ENCODE results near the gene PPP2R2C.

Gene PPP2R2C

DNA sequence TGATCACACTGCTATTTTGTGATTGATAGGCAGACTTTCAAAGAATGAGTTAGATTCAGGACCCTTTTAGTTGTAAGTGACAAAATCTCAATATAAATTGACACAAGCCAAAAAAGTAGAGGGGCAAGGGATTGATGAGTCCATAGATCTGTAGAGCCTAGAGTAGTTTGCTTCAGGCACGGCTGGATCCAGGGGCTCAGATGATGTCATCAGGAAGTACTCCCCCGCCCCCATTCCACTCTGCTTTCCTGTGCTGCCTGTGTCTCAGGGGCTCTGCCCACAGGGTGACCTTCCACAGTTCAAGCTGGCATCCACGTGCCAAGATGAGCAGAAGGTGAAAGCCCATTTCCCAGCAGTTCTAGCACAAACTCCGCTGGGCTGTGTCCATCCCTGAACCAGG lies 189.1 kb downstream of the PPP2R2C start:
- Histone ChIP-seq H3K27me3 (ENCODE audit: insufficient read depth, low read length, poor library complexity, severe bottlenecking) (no peaks in the 10 kb centered on the region), H3K36me3 (ENCODE audit: insufficient read depth, low read length) (no peaks in the 10 kb centered on the region), H3K4me1 (ENCODE audit: insufficient read depth, low read length, poor library complexity, severe bottlenecking) (peaks cover 21% of the 10 kb centered on the region), H3K4me3 (ENCODE audit: low read length, poor library complexity, severe bottlenecking) (no peak overlapping the region), H3K9me3 (ENCODE audit: insufficient read depth, low read depth, low read length) (no peaks in the 10 kb centered on the region), H3K4me2 (ENCODE audit: low read depth, low read length, poor library complexity, severe bottlenecking) (no peak overlapping the region), H3K79me2 (ENCODE audit: insufficient read depth, low read length) (no peaks in the 10 kb centered on the region), H3K9me2 (replicated peaks; ENCODE audit: low read depth, low read length) (no peaks in the 10 kb centered on the region), H3K9ac (ENCODE audit: low read depth, low read length, poor library complexity, severe bottlenecking) (no peak overlapping the region), H3F3A (ENCODE audit: low read depth) (no peaks in the 10 kb centered on the region), H2AFZ (ENCODE audit: low read length) (no peak overlapping the region), H4K20me1 (ENCODE audit: insufficient read depth, low read length, poor library complexity, severe bottlenecking) (peaks cover 6% of the 10 kb centered on the region)
- TF ChIP-seq, protein P1, sequence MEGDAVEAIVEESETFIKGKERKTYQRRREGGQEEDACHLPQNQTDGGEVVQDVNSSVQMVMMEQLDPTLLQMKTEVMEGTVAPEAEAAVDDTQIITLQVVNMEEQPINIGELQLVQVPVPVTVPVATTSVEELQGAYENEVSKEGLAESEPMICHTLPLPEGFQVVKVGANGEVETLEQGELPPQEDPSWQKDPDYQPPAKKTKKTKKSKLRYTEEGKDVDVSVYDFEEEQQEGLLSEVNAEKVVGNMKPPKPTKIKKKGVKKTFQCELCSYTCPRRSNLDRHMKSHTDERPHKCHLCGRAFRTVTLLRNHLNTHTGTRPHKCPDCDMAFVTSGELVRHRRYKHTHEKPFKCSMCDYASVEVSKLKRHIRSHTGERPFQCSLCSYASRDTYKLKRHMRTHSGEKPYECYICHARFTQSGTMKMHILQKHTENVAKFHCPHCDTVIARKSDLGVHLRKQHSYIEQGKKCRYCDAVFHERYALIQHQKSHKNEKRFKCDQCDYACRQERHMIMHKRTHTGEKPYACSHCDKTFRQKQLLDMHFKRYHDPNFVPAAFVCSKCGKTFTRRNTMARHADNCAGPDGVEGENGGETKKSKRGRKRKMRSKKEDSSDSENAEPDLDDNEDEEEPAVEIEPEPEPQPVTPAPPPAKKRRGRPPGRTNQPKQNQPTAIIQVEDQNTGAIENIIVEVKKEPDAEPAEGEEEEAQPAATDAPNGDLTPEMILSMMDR (conservative IDR thresholded peaks at IDR 0.05; ENCODE audit: low read length) = no peak
- TF ChIP-seq EZH2phosphoT487 (IDR thresholded peaks at IDR 0.05; ENCODE audit: borderline replicate concordance) = no peak

DNA sequence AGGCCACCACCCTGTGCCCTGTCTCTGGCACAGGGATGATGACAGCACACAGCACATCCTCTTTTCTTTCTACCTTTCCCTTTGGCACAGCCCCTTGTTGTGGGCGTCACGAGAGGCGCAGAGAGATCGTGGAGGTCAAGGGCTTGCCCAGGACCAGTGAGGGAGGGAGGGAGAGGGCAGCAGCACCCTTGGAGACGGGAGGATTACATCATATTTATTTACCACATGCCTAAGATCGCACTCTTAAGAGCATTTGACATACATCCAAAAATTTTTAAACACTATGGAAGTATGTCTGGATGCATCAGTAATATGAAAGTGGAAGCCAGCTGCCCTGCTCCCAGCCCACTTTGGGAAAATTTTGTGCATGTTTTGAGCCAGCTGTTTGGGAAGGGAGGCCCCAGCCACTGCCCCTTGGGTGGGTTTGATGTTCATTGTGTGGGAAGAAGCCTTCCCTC lies 190.1 kb downstream of the PPP2R2C start:
- H3K9me3 ChIP-seq (ENCODE audit: insufficient read depth, low read depth, low read length) = no peaks in the 10 kb centered on the region
- no peak overlapping the region for H2AFZ ChIP-seq (ENCODE audit: low read length)
- H3K27me3 ChIP-seq (ENCODE audit: insufficient read depth, low read length, poor library complexity, severe bottlenecking) = no peaks in the 10 kb centered on the region
- H3K9me2 ChIP-seq (replicated peaks; ENCODE audit: low read depth, low read length) = no peaks in the 10 kb centered on the region
- H3K36me3 ChIP-seq (ENCODE audit: insufficient read depth, low read length) = no peaks in the 10 kb centered on the region
- TF ChIP-seq EZH2phosphoT487 (IDR thresholded peaks at IDR 0.05; ENCODE audit: borderline replicate concordance) = no peak
- TF ChIP-seq, protein P1 (conservative IDR thresholded peaks at IDR 0.05; ENCODE audit: low read length) = no peak
- no peak overlapping the region for H3K4me2 ChIP-seq (ENCODE audit: low read depth, low read length, poor library complexity, severe bottlenecking)
- H3K4me3 ChIP-seq (ENCODE audit: low read length, poor library complexity, severe bottlenecking) = no peak overlapping the region
- H3F3A ChIP-seq (ENCODE audit: low read depth) = no peaks in the 10 kb centered on the region
- no peaks in the 10 kb centered on the region for H3K79me2 ChIP-seq (ENCODE audit: insufficient read depth, low read length)
- peaks cover 14% of the 10 kb centered on the region for H4K20me1 ChIP-seq (ENCODE audit: insufficient read depth, low read length, poor library complexity, severe bottlenecking)
- H3K9ac ChIP-seq (ENCODE audit: low read depth, low read length, poor library complexity, severe bottlenecking) = no peak overlapping the region
- H3K4me1 ChIP-seq (ENCODE audit: insufficient read depth, low read length, poor library complexity, severe bottlenecking) = peaks cover 27% of the 10 kb centered on the region

DNA sequence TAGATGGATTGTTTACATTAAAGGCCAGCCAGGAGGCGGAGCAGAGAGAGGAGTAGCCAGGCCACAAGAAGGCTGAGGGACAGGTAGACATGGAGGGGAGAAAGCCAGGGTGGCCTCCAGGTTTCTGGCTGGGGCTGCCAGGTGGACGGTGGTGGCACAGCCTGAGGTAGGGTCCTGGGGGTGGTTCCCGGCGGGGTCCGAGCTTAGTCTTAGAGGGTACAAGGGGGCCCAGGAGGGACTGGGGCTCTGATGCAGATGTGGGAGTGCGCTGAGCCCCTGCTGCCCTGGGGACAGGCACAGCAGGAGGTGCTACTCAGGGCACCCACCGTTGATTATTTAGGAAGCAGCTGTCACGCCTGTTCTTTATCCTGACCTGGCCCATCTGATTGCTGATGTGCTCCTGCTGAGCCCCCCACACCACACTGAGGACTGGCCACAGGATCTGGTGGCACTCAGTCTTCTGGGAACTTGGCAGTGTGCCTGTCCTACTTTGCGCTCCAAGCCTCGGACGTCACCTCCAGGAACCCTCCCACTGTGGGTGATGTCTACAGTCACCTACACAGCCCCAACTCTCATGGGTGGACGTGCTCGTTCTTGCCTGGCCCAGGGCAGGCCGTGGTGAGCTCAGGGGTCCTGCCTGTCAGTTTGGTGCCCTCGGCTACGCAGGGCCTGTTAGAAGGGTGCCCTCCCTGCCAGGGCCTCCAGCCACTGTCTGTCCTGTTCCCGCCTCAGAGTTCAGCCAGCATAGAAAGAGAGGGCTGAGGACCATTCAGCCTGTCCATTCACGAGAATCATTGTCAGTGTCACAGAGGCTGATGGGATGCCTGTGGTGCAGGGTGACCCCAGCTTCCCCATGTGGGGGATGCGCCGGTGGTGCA lies 190.7 kb downstream of the PPP2R2C start:
- Histone ChIP-seq H3K9me3 (ENCODE audit: insufficient read depth, low read depth, low read length) (no peaks in the 10 kb centered on the region), H3K27me3 (ENCODE audit: insufficient read depth, low read length, poor library complexity, severe bottlenecking) (no peaks in the 10 kb centered on the region), H4K20me1 (ENCODE audit: insufficient read depth, low read length, poor library complexity, severe bottlenecking) (peaks cover 14% of the 10 kb centered on the region), H3K4me3 (ENCODE audit: low read length, poor library complexity, severe bottlenecking) (no peak overlapping the region), H3K36me3 (ENCODE audit: insufficient read depth, low read length) (no peaks in the 10 kb centered on the region), H3K9ac (ENCODE audit: low read depth, low read length, poor library complexity, severe bottlenecking) (no peak overlapping the region), H3K9me2 (replicated peaks; ENCODE audit: low read depth, low read length) (no peaks in the 10 kb centered on the region), H3K79me2 (ENCODE audit: insufficient read depth, low read length) (no peaks in the 10 kb centered on the region), H3K4me2 (ENCODE audit: low read depth, low read length, poor library complexity, severe bottlenecking) (no peak overlapping the region), H2AFZ (ENCODE audit: low read length) (no peak overlapping the region), H3F3A (ENCODE audit: low read depth) (no peaks in the 10 kb centered on the region), H3K4me1 (ENCODE audit: insufficient read depth, low read length, poor library complexity, severe bottlenecking) (peaks cover 27% of the 10 kb centered on the region)
- TF ChIP-seq EZH2phosphoT487 (IDR thresholded peaks at IDR 0.05; ENCODE audit: borderline replicate concordance) = no peak
- TF ChIP-seq, protein P1 (conservative IDR thresholded peaks at IDR 0.05; ENCODE audit: low read length) = no peak
